ENCODE data around the gene SLAMF6.

GRCh38 chr1:160466961-160467360 lies 56.1 kb downstream of the SLAMF6 start:
- TF ChIP-seq CTCF (IDR thresholded peaks at IDR 0.05) (no peak), POLR2A (IDR thresholded peaks at IDR 0.05) (no peak)
